OCI-M2 (cell line): Measurements from ENCODE around the gene PKD2L1.
A peak's percentile ranks its signal among the peaks of the same experiment; 100 is the strongest.

Experiments
- DNase-seq: peaks from one replicate; lab custom pipeline; 2025; ENCODE audit not compliant: unreplicated experiment; lab: John Stamatoyannopoulos, UW

The PKD2L1 gene

DNA sequence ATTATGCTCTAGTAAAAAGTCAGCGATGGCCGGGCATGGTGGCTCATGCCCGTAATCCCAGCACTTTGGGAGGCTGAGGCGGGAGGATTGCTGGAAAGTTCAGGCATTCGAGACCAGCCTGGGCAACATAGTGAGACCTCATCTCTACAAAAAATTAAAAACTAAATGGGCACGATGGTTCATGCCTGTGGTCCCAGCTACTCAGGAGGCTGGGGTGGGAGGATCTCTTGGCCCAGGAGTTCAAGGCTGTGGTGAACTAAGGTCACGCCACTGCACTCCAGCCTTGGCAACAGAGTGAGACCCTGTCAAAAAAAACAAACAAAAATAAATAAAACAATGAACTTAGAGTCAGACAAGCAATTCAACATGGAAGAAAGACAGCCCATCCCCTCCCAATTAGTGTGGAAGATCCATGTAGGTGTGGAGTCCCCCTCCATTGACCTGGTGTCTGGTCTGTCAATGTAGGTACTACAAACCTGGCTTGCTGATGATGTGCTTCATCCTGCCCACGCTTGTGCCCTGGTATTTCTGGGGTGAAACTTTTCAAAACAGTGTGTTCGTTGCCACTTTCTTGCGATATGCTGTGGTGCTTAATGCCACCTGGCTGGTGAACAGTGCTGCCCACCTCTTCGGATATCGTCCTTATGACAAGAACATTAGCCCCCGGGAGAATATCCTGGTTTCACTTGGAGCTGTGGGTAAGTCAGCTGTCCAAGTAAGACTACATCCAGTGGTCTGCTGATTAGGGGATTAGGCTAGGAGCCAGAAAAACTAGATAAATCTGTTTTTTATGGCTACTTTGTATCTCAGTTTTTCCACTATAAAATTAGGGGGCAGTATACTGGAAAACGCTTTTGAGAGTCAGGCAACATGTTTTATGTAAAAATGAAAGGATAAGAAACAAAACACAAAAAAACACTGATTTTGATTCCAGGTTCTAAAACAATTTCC lies 26.3 kb upstream of the PKD2L1 start:
- no peak for DNase-seq

DNA sequence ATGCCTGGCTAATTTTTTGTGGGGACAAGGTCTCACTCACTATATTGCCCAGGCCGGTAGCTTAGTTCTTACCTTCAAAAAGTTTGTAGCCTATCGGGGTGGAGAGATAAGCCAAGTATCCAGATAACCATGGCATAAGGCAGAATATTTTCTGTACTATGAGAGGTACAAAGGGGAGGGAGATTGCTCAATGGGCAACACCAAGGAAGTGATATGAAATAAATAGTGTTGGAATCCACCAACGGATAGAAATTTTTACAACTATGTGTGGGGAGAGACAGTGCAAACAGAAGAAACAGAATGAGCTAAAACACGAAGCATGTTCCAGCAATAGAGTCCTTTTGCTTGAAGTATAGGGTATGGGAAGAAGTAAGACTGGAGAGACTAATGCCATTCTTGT lies 25.1 kb upstream of the PKD2L1 start:
- DNase-seq = no peak

DNA sequence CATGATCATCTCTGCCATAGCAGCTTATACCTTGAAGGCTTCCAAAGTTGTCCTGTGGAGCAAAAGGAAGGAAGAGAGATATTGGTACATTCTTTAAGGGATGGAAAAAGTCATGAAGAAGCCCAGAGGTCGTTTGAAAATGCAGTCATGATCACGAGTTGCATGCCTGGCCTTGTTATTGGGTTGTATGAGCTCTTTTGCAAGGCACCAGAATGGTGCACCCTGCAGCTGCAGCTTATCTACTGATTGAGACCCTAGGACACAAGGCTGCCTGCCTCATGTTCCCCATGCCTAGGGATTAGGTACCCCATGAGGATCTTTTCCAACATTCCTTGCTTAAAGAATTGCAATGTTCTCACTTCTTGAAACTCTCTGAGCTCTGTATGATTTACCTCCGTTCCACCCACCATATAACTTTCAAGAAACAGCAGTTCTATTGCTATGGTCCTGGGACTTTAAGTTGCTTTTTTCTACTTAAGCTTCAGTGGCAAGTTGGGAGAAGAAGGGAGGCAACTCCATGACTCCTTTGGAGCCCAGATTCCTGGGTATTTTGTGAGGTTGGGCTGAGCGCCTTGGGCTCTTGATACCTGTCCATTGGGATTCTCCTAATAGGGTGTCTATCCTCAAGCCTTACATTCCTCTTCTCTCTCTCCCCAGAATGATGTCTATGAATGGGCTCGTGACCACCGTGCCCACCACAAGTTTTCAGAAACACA lies 23.9 kb upstream of the PKD2L1 start:
- DNase-seq = no peak

DNA sequence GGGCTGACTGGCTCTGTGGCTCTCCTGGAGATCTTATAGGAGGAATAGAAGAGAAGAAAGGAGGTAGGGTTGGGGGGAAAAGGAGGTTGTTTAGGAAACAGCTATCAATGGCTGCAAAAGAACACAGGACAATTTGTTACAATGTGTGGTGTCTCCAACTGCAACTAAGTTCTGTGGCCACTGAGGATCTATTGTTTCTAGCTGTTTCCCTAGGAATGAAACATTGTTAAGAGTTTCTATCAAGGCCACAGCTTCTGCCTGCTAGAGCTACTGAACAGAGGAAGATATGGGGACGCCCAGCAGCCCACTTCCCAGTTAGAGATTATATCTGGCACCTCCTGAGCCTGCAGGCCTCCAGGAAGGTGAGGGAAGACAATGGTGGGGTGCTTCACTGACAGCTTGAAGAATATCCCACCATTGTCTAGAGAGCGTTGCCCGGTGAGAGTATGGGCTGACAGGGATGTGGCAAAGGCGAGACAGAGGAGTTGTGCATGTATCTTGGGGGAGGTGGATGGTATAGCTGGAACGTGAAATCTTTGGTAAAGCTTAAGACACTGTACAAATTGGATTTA lies 21.0 kb upstream of the PKD2L1 start:
- DNase-seq = no peak

GRCh38 chr10:100349672-100350071 lies 19.6 kb upstream of the PKD2L1 start:
- DNase-seq = no peak

DNA sequence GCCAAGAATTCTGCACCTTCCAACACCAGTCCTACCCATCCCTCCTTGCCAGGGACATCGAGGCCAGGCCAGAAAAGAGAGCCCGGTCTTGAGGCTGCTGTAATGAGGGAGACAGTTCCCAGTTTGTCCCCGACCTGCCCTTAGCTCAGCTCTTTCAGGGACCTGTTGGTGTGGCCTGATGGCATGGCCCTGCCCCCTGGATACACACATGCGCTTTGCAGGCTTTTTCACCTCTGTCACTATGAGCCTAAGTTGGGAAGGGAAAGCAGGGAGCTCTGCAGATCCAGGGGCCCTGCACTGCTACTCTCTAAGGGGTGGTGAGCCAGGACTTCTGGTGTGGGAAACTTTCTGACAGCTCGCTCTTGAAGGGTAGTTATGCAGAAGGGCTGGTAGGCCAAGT lies 19.1 kb upstream of the PKD2L1 start:
- DNase-seq = no peak

GRCh38 chr10:100348389-100348927 lies 18.4 kb upstream of the PKD2L1 start:
- DNase-seq = no peak

DNA sequence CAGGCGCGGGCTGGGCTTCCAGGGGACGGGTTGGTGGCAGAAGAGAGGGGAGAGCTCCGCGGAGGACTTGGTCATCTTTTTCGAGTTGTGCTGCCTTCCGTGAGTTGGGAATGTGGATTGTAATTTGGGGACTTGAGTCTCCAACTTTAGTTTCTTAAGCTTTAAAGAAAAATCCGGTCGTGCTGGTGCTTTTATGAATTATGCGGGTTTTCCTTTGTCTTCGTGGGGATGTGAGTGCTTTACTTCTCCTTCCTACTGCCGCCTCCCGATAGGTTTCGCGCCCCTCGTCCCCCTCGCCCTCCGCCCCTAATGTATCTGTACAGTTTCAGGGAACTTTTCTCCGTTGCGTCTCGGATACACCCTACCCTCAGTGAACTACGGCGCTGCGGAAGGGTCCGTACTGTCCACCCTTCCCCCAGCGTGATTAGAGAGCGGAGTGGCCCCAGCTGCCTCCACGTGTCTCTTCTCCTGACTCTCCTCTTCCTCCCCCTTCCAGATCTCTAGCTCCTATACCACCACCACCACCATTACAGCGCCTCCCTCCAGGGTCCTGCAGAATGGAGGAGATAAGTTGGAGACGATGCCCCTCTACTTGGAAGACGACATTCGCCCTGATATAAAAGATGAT lies 17.7 kb upstream of the PKD2L1 start:
- DNase-seq = no peak

DNA sequence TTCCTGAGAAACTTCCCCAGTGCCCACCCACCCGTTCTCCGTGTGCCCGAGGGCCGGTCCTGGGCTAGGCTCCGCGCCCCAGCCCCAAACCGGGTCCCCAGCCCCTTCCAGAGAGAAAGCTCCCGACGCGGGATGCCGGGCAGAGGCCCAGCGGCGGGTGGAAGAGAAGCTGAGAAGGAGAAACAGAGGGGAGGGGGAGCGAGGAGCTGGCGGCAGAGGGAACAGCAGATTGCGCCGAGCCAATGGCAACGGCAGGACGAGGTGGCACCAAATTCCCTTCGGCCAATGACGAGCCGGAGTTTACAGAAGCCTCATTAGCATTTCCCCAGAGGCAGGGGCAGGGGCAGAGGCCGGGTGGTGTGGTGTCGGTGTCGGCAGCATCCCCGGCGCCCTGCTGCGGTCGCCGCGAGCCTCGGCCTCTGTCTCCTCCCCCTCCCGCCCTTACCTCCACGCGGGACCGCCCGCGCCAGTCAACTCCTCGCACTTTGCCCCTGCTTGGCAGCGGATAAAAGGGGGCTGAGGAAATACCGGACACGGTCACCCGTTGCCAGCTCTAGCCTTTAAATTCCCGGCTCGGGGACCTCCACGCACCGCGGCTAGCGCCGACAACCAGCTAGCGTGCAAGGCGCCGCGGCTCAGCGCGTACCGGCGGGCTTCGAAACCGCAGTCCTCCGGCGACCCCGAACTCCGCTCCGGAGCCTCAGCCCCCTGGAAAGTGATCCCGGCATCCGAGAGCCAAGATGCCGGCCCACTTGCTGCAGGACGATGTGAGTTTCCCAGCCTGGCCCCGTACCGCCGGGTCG lies 16.9 kb upstream of the PKD2L1 start, which contains the start of gene SCD:
SCD (plus strand) TSS at position 469 of the 803 bp plus-strand sequence; CDS start at position 741, 272 bp downstream.
- peak; percentile 79 for DNase-seq

- DNase-seq = no peak
Measured at GRCh38 chr10:100346351-100346764, 16.3 kb upstream of the PKD2L1 start.

- DNase-seq = no peak
Measured at GRCh38 chr10:100345570-100346330, 15.7 kb upstream of the PKD2L1 start.

GRCh38 chr10:100344241-100344788 lies 14.3 kb upstream of the PKD2L1 start:
- DNase-seq = no peak

GRCh38 chr10:100342627-100342972 lies 12.6 kb upstream of the PKD2L1 start:
- DNase-seq = no peak

- no peak for DNase-seq
Measured at GRCh38 chr10:100341953-100342626, 12.1 kb upstream of the PKD2L1 start.

GRCh38 chr10:100340948-100341847 lies 11.2 kb upstream of the PKD2L1 start:
- no peak for DNase-seq

DNA sequence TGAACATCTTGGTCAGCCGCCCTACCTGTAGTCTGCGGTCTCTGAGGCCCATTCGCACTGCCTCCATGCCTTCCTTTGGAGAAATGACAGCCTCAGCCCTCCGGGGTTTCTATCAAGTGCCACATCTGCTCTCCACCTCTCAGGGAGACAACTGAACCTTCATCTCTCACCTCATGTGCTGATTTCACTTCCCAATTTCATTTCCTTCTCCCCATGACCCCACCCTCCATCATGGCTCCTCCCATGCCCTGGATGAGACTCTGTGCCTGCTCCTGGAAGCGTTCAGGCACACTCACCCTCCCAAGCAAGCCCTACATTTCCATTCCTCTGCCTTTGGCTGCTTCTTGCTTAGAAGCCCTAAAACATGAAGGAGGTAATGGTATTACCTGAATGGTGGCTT lies 9.2 kb upstream of the PKD2L1 start:
- DNase-seq = no peak

DNA sequence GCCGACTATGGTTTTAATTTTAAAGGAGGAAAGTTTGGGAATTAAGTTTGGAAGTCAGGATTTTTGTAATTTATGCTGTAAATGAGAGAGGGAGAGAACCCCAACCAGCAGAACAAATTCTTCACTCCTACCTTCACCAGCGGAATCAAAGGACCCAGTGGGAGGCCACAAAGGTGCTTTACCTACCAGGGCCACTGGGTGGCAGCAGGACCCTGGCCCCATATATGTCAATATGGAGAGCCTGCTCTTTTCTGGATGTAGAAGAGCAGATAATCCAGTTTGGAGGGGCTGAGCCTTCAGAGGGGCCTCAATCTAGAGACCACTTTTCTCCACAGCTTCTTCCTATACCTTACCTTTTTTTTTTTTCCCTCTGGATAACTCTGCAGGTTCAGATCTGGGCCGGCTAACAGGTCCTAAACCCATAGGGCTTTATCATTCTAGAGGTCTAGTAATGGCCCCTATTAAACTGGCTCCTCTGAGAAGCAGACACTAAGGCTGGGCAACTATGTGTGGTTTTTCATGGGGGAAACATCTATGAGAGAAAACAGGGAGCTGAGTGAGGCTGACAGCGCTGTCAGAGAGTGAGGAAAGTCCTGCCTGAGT lies 8.5 kb upstream of the PKD2L1 start:
- no peak for DNase-seq
